Hematopoietic multipotent progenitor cell (in vitro differentiated cells): Measurements from ENCODE around the gene ADAM11. TPM values are rescaled to one million over a fixed set of nuclear protein-coding genes. Genes with fewer than 3 reads are reported as not detected.
"Not testable (repeated sequence)": the region's sequence is repeated elsewhere in the genome, so short reads cannot be mapped to it uniquely, and the experiment has no call there.

Experiments used
- DNase-seq, 3 donors: peaks; one replicate each; pipeline ENCODE4 v3.0.0-alpha.2; 2011 to 2015; ENCODE audit warnings: low read depth in 2 of 3, low spot score in 2 of 3
- total RNA-seq: library from RNA; depleted of rRNA; stranded (reverse); fragments of >200 nt; gene quantifications from one replicate; pipeline ENCODE4 v1.2.3, GENCODE V29; 2012

The ADAM11 gene
- total RNA-seq, 1 donor: 1.6 TPM

DNA sequence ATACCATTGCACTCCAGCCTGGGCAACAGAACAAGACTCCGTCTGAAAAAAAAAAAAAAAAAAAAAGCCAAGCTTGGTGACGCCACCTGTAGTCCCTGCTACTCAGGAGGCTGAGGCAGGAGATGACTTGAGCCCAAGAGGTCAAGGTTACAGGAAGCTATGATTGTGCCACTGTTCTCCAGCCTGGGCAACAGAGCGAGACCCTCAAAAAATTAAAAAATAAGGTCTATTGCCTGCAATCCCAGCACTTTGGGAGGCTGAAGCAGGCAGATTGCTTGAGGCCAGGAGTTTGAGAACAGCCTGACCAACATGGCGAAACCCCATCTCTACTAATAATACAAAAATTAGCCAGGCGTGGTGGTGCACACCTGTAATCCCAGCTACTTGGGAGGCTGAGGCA lies 3.6 kb upstream of the ADAM11 start:
- not testable (repeated sequence) for DNase-seq

DNA sequence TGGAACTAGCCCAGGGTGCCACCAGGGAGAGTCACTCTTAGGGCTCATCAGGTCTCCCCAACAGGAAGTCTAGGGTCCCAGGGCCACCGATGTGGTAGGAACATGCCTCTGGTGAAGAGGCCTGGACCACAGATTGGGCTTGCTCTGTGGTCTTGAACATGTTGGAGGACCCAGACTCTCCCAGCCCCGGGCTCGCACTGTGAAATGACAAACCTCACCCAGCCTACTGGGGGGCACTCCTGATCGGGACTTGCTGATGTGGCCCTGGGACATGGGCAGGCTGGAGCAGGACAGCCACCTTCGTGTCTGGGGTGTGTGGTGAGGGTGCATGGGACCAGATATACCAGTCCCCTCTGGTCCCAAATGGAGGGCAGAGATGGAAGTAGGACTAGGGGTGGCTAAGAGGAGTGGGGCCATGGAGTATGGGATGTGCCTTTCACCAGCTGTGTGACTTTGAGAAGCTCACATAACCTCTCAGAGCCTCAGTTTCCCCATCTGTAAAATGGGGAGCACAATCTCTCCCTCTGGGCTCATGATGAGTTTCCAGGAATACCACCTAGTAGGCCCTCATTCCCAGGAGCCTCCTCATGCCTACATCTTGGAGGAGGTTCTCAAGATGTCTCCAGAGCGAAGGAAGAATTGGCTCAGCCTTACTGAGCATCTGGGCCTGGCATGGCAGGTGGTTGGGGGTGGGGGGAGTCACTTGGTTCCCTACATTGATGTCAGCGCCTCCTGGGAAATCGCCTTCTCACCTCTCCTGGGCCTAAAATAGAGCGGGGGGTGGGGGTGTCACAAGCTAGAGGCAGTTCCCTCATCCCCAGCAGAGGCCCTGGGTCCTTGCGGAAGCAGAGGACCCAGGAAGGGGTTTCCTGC lies 1.5 kb upstream of the ADAM11 start:
- DNase-seq: no peak

DNA sequence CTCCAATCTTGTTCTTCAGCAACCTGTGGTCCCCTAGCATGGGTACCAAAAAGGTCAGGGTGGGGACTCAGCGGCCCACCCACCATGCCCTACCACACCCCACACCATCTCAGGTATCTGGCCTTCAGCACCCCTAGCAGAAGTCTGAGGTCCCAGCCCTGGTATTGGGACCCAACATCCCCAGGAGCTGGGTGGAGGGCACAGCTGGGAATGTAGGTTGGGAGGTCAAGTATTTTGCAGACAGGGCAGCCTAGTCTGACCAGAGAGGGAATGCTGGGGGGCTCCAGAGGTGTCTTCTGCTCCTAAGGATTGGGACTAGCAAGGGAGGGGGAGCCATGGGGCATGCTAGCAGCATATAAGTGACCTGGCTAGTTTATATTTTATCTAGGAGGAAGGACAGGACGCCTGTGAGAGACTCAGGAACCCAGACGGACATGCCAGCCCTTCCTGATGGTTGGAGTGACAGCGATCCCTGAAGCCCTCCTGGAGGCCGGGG lies 822 bp upstream of the ADAM11 start:
- DNase-seq: no peak

DNA sequence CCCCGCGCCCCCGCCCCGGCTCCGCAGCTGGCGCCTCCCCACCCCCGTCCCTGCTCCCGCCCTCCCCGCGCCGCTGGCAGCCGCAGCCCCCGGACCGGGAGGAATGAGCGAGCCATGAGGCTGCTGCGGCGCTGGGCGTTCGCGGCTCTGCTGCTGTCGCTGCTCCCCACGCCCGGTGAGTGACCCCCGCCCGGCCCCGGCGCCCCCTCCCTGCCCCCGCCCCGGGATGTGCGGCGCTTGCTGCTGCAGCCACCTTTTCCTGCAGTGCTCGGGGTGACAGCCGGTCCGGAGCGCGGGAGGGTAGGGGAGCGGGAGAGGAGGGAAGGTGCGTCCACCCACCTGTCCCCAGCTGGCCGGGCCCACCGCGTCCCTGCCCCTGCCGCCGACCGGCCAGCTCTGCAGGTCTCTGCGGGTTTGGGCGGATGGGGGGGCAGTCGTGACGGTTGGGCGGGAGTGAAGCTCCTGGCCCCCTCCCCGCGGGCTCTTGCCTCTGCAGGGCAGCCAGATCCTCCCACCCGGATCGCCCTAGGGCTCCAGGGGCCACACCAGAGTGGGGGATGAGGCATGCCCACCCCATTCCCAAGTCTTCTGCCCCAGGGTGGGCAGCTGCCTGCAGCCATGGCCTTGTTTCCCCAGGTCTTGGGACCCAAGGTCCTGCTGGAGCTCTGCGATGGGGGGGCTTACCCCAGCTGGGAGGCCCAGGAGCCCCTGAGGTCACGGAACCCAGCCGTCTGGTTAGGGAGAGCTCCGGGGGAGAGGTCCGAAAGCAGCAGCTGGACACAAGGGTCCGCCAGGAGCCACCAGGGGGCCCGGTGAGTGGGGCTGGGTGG lies 513 bp downstream of the ADAM11 start:
- no peak for DNase-seq

DNA sequence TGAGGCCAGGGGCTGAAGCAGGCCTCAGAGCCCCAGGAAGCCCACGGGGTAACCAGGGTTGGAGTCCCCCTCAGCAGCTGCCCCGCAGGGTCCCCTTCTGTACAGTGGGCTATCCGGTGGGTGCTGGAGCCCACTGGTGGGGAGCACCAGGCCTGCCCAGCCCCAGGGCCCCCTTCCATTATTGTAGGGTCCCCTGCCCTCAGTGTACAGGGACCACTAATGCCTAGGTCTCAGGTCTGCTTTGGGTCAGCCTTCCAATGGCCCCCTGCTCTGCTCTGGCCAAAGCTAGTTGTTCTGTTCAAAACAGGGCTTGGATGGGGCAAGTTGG lies 1.1 kb downstream of the ADAM11 start:
- no peak for DNase-seq

DNA sequence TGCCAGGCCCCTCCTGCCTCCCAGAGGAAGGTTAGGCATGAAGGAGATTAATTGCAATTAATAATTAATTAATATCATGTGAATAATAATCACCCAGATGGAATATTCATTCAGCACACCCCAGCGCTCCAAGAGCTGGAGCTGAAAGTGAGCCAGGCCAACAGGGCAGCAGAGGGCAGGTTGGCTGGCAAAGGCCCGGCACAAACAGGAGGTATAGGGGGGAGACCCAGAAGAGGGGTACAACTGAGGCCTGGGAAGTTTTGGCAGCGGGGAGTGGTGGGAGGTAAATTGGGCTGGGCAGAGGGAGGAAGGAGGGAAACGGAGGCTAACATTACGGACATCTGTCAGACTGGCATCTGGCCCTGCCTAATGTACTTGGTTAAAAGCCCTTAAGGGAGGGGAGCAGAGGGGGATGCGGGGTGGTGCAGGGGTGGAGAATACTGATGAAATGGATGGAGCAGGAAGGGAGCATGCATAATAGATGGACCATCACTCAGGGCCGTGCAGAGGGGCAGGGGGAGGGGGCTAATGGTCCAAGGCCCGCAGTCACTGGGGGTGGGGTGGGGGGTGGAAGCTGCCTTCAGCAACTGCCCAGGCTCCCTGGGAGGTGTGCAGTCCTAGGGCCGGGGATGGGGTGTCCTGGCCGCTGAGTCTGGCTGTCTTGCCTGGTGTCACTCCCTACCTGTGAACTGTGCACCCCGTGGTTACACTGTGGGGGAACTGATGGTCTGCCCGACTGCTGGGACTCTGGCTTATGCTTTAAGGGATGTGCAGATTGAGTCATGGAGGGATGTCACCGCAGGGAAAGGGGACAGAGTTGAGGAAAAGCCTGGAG lies 1.9 kb downstream of the ADAM11 start:
- DNase-seq: no peak

DNA sequence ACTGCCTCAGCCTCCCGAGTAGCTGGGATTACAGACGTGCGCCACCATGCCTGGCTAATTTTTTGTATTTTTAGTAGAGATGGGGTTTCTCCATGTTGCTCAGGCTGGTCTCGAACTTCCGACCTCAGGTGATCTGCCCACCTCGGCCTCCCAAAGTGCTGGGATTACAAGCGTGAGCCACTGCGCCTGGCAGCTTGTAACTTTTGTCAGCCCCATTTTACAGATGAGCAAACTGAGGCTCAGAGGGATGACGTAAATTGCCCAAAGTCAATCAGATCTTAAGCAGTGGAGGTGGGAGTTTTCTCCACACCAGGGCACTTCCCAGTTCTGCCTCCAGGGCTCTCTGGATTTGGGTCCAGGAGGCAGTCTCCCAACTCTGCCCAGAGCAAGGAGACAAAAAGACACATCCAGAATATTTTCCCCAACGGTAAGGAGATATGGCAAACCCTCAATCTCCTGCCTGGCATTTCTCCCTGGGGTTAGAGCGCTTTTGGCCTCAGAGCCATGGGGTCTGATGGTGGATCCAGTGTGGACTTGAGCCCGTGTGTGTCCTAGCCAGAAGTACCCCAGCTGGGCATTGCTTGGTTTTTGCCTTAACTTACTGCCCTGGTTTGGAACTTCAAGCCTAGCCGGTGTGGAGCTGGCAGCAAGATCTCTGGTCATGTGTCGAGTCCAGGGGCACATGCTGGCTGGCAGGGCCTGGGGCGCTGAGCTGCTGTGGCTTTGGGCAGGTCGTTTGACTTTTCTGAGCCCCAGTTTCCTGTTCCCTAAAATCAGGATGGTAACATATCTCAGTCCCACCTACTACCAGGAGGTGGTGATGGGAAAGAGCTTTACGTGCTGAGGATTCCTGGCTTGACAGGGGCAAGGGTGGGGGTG lies 3.4 kb downstream of the ADAM11 start:
- DNase-seq: no peak

DNA sequence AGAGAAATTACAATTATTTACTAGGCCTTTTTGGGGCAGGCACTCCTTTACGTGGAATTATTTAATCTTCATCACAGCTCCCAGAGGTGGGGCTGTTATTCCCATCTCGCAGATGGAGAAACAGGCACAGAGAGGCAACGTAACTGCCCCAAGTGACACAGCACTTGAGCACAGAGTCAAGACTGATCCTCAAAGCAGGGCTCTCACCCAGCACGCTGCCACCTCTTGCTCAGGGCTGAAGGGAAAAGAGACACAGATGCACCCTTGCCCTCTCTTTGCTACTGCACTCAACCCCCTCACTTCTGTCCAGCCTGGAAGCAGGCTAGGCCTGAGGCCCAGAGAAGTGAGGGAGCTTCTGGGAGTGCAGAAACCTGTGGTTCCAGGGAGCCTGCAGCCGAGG lies 4.4 kb downstream of the ADAM11 start:
- DNase-seq: no peak

DNA sequence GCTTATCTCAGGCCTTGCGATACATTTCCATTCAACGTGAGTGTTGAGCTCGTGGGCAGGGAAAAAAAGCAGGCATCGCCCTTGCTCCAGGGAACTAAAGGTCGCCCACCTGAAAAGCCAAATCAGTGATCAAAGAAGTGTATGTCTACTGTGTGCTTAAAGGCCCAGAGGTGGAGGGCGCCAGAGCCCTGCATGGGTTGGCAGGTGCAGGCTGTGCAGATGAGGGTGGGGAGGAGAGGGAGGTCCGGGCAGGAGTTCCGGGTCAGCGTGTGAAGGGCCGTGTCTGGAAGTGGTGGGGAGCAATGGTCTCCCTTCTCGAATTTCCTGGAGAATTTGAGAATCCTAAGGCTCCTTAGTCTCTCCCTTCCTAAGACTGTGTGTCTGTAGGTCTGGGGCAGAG lies 7.2 kb downstream of the ADAM11 start:
- DNase-seq: no peak

DNA sequence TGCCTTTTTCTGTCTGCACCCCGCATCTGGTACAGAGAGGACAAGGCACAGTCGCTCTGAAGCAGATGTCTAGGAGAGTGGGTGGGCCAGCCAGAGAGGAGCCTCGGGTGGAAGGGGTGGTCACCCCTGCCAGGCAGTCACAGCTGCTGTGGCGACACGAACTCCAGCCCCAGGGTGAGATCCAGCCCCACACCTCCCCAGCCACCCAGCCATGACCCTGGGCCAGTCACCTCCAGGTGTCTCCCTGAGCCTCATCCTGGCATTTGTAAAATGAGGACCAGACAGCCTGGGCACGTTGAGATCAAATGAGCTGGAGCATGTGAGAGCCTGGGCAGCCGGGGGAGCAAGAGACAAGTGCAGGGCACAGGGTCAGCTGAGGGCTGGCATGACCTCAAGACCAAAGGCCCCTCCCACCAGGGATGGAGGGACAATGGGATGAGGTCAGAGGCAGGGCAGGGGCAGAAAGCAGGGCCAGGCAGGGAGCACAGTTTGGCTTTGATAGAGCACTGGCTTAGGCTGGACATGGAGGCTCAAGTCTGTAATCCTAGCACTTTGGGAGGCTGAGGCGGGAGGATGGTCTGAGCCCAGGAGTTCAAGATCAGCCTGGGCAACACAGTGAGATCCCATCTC lies 7.7 kb downstream of the ADAM11 start:
- no peak for DNase-seq

DNA sequence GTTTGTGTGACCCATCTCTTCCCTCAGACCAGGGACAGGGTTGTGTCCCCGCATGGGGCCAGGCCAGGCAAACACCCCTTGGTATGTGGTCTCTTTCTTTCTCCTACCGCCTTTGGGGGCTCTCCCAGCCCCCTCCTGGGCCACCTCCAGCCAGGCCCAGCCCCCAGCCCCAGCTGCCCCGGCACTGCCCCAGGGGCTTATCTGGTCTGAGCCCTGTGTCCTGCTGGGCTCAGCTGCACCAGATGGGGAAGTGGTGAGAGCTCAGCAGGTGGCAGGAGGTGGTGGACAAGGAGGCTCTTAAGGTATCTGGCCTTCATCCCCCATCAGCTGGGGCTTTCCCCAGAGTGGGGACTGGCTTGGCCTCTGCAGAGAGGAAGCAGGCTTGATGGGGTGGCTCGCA lies 8.7 kb downstream of the ADAM11 start:
- peak in 2 of 3 donors; percentile 69 to 91 for DNase-seq

DNA sequence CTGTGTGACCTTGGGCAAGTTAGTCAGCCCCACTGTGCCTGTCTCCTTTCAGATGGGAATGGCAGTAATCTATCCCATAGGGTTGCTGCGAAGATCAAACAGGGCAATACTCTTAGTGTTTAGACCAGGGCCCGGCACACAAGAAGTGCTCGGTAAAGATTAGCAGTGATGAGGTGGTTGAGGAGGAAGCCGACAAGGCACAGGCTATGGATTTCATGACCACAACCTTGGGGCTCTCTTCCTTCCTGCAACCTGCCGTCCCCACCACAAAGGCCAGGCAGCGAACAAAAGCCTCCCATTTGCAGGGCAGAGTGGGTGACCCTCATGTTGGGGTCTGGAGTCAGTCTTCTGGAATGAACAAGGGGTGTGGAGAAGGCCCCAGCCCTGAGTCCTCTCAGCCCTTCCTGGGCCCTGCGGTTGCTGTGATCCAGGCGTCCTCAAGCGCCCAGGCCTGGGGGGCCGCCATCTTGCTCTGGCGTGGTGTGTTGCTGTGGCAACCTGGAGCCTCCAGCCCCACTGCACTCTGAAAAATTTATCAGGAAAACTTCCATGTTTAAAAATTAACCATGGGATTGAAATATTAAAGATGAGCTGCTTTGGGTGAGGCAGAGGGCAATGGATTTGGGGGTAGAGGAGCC lies 9.8 kb downstream of the ADAM11 start:
- DNase-seq: peak in 2 of 3 donors; percentile 53 to 84

DNA sequence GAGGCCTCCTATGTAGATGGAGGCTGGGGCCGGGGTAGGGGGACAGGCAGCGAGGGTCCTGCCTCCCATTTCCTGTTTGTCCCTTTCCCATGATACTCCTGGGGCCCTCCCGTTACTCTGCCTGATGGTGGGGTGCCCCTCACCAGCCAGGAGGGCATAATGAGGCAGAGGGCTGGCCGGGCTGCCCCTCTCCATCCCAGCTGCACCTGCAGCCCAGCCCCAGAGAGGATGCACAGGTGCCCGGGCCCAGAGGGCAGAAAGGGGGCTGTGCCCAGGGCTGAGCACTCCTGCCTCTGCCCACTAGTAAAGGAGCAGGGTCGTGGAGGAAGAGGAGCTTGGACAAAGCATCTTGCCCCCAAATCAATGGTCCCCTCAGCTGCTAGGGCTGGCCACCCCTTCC lies 10.4 kb downstream of the ADAM11 start:
- no peak for DNase-seq

DNA sequence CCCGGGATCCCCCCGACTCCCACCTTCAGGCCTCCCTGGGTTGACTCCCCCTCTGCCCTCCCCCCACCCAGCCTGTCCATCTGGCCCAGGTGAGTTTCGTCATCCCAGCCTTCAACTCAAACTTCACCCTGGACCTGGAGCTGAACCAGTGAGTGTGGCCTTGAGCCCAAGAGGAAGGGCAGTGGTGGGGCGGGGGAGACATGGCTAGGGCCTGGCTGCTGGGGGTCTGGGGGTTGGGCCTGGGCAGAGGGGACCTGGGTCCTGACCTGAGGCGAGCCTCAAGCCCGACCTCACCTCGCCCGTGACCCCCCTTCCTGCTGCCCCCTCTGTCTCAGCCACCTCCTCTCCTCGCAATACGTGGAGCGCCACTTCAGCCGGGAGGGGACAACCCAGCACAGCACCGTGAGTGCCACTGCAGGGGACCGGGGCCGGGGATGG lies 10.9 kb downstream of the ADAM11 start:
- no peak for DNase-seq

DNA sequence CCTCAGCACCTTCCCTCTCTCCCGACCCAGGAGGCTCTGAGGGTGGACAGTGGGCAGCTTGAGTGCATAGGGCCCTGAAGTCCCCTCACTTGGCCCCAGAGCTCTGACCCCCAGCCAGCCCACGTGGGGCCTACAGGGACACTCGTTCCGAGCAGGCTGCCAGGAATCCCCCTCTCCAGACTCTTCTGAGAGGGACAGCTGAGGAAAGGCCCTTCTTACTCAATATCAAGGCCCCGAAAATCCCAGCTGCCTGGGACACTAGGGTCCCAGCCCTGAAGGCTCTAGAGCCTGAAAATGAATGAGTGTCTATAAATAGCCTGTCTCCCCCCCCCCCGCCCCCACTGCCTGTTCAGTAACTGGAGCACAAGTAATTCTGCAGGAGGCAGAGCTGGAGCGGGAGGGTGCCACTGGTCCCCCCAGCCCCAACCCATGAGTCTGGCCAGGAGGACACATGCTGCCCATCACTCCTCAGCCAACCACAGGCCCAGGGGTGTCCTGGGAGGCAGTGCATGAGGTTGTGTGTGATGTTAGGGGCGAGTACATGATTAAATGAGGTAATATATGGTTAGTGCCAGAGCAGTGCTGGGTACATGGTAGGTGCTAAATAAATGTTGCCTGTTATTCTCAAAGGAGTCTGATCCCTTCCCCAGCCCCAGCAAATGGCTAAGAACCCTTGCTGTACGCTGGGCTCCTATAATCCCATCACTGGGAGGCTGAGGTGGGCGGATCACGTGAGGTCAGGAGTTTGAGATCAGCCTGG lies 11.6 kb downstream of the ADAM11 start:
- no peak for DNase-seq

DNA sequence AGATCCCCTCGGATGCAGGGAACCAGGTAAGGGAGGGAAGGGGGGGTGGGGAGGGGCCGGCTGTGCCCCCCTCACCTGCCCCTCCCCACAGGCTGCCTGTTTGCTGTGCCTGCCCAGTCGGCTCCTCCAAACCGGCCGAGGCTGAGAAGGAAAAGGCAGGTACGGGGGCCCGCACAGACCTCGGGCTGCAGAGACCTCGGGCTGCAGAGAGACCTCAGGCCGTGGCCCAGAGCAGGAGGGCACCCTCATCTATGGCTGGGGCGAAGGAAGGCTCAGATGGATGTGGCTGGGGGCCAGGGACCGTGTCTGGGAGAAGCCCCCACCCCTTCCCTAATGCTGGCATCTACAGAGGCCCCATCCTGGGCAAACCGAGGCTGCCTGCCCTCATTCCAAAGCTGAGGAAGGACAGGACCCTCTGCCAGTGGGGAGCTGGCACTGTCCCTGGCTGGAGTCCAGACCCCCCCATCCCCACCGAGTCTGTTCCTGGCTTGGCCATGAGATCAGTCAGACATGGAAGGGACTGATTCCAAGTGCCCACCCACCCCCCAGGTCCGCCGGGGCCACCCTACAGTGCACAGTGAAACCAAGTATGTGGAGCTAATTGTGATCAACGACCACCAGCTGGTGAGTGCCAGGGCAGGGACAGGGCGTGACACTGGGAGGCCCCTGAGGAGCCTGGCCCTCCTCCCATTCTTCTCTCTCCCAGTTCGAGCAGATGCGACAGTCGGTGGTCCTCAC lies 13.7 kb downstream of the ADAM11 start:
- DNase-seq: no peak

DNA sequence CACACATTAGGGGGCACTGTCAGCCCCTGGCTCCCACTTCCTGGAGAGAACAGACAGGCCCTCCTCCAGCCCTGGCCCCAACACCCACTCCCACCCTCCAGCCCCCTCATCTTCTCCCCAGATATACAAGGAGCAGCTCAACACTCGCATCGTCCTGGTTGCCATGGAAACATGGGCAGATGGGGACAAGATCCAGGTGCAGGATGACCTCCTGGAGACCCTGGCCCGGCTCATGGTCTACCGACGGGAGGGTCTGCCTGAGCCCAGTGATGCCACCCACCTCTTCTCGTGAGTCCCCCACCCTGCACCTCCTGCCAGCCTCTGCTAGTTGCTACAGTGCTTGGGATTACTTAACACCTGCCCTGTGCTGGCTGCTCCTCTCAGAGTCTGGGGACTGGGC lies 14.4 kb downstream of the ADAM11 start:
- DNase-seq: no peak
